IMR-90 (cell line): Measurements from ENCODE around the gene KCNJ3. TPM values are rescaled to one million over a fixed set of nuclear protein-coding genes. Genes with fewer than 3 reads are reported as not detected.

Experiments used
- ATAC-seq: fragments of 200-7000 bp; cut with Tn5 transposase; 2 replicates; pipeline ENCODE4 v1.9.1; 2020; ENCODE audit warnings: low read depth, mild to moderate bottlenecking, moderate library complexity
- BruUV-seq: library from RNA; stranded (reverse); fragments of 400-500 nt; replicated peaks from 2 replicates; lab custom pipeline; 2021; lab: Mats Ljungman, UMichigan
- CTCF ChIA-PET: fragments of 300-600 bp; formaldehyde crosslinking; extraction: SDS; loops from one replicate; lab custom pipeline; 2021; ENCODE audit warnings: antibody characterized with exemption; lab: Yijun Ruan, JAX
- POLR2A ChIA-PET: fragments of 300-600 bp; sonication (Branson Sonifier 250); formaldehyde crosslinking; loops from one replicate; lab custom pipeline; 2022; ENCODE audit warnings: antibody characterized with exemption; ENCODE audit not compliant: unreplicated experiment; lab: Charles Lee
- DNase-seq: peaks from one replicate; pipeline ENCODE4 v3.0.0; 2013
- H2AFZ ChIP-seq: replicated peaks from 2 replicates; pipeline ENCODE3; 2013; ENCODE audit warnings: low read length, mild to moderate bottlenecking; ENCODE audit not compliant: poor library complexity
- H2AK5ac ChIP-seq: 2 replicates; pipeline ENCODE4 v1.6.1; 2013; ENCODE audit warnings: low read depth, low read length, inconsistent platforms
- H2AK9ac ChIP-seq: replicated peaks from 2 replicates; pipeline ENCODE3; 2013; ENCODE audit warnings: mild to moderate bottlenecking, low read depth, low read length, moderate library complexity; ENCODE audit not compliant: poor library complexity
- H2BK120ac ChIP-seq: 2 replicates; pipeline ENCODE4 v1.6.1; 2013; ENCODE audit warnings: low read depth, low read length, inconsistent platforms
- H2BK15ac ChIP-seq: 3 replicates; pipeline ENCODE4 v1.6.1; 2013; ENCODE audit warnings: low read depth, low read length, inconsistent platforms
- H2BK20ac ChIP-seq: 2 replicates; pipeline ENCODE4 v1.6.1; 2013; ENCODE audit warnings: low read depth, mild to moderate bottlenecking, inconsistent platforms, low read length, moderate library complexity
- H2BK5ac ChIP-seq: 2 replicates; pipeline ENCODE4 v1.6.1; 2013; ENCODE audit warnings: mild to moderate bottlenecking, low read depth, low read length, inconsistent platforms; ENCODE audit not compliant: poor library complexity, severe bottlenecking
- H3K14ac ChIP-seq: replicated peaks from 2 replicates; pipeline ENCODE4 v1.6.1; 2013; ENCODE audit warnings: low read depth, low read length, inconsistent platforms
- H3K18ac ChIP-seq: 2 replicates; pipeline ENCODE4 v1.6.1; 2013; ENCODE audit warnings: low read depth, low read length, control low read depth
- H3K23ac ChIP-seq: 2 replicates; pipeline ENCODE4 v1.6.1; 2013; ENCODE audit warnings: low read depth, low read length, inconsistent platforms
- H3K27ac ChIP-seq: 2 replicates; pipeline ENCODE4 v1.5.1; 2013; ENCODE audit warnings: mild to moderate bottlenecking, control low read depth, low read length; ENCODE audit not compliant: insufficient read depth
- H3K27me3 ChIP-seq: 2 replicates; pipeline ENCODE4 v1.6.1; 2013; ENCODE audit warnings: low read length; ENCODE audit not compliant: control insufficient read depth, insufficient read depth
- H3K36me3 ChIP-seq: 2 replicates; pipeline ENCODE4 v1.6.1; 2013; ENCODE audit warnings: low read length, mixed read lengths; ENCODE audit not compliant: control insufficient read depth, insufficient read depth
- H3K4ac ChIP-seq: 2 replicates; pipeline ENCODE4 v1.6.1; 2013; ENCODE audit warnings: low read depth, low read length, inconsistent platforms
- H3K4me1 ChIP-seq: 2 replicates; pipeline ENCODE4 v1.6.1; 2013; ENCODE audit warnings: low read length, mixed read lengths; ENCODE audit not compliant: control insufficient read depth, insufficient read depth
- H3K4me2 ChIP-seq: 2 replicates; pipeline ENCODE4 v1.6.1; 2013; ENCODE audit warnings: low read depth, mild to moderate bottlenecking, control low read depth, low read length, moderate library complexity
- H3K4me3 ChIP-seq: 2 replicates; pipeline ENCODE4 v1.5.1; 2013; ENCODE audit warnings: low read depth, mild to moderate bottlenecking, control low read depth, low read length, moderate library complexity; ENCODE audit not compliant: insufficient read depth
- H3K56ac ChIP-seq: 2 replicates; pipeline ENCODE4 v1.6.1; 2013; ENCODE audit warnings: low read length, inconsistent platforms; ENCODE audit not compliant: insufficient read depth; ENCODE audit errors: extremely low read depth
- H3K79me1 ChIP-seq, 2 experiments: 2 replicates each; pipeline ENCODE4 v1.6.1; 2013; ENCODE audit warnings: low read length in 2 of 2, inconsistent platforms in 1 of 2, low read depth in 1 of 2
- H3K9ac ChIP-seq: 2 replicates; pipeline ENCODE4 v1.6.1; 2013; ENCODE audit warnings: low read depth, low read length, control low read depth
- H3K9me1 ChIP-seq: 2 replicates; pipeline ENCODE4 v1.6.1; 2013; ENCODE audit warnings: low read length, inconsistent platforms; ENCODE audit not compliant: insufficient read depth
- H3K9me3 ChIP-seq: 2 replicates; pipeline ENCODE4 v1.6.1; 2013; ENCODE audit warnings: low read length; ENCODE audit not compliant: control insufficient read depth, insufficient read depth
- H4K20me1 ChIP-seq: 2 replicates; pipeline ENCODE4 v1.6.1; 2013; ENCODE audit warnings: low read length, inconsistent platforms; ENCODE audit not compliant: insufficient read depth
- H4K5ac ChIP-seq: 2 replicates; pipeline ENCODE4 v1.6.1; 2013; ENCODE audit warnings: mild to moderate bottlenecking, low read depth, low read length, control low read depth
- H4K8ac ChIP-seq, 2 experiments: 2 replicates each; pipeline ENCODE4 v1.6.1; 2013; ENCODE audit warnings: low read depth in 2 of 2, low read length in 2 of 2, control low read depth in 1 of 2, inconsistent platforms in 1 of 2
- H4K91ac ChIP-seq: 2 replicates; pipeline ENCODE4 v1.6.1; 2013; ENCODE audit warnings: low read depth, low read length, inconsistent platforms; ENCODE audit not compliant: insufficient read depth
- BHLHE40 ChIP-seq: fragments of 150-350 bp; IDR thresholded peaks from 2 replicates; pipeline ENCODE4 v1.6.1; 2016; ENCODE audit warnings: mild to moderate bottlenecking, low read depth, low read length
- CEBPB ChIP-seq: IDR thresholded peaks from 2 replicates; pipeline ENCODE4 v1.6.1; 2012; ENCODE audit warnings: low read depth, low read length, improper control_type of control experiment
- CHD1 ChIP-seq: IDR thresholded peaks from 2 replicates; pipeline ENCODE4 v1.6.1; 2012; ENCODE audit warnings: low read depth, low read length, improper control_type of control experiment
- CTCF ChIP-seq: conservative IDR thresholded peaks from 2 replicates; pipeline ENCODE4 v1.5.1; 2012; ENCODE audit warnings: mild to moderate bottlenecking, low read depth, low read length, improper control_type of control experiment
- ELK1 ChIP-seq: fragments of 150-350 bp; IDR thresholded peaks from 2 replicates; pipeline ENCODE4 v1.6.1; 2016; ENCODE audit warnings: low read depth, mild to moderate bottlenecking, low read length, moderate library complexity, borderline replicate concordance
- FOS ChIP-seq: fragments of 150-350 bp; IDR thresholded peaks from 2 replicates; pipeline ENCODE4 v1.6.1; 2016; ENCODE audit warnings: low read depth, low read length
- MAFK ChIP-seq: IDR thresholded peaks from 2 replicates; pipeline ENCODE4 v1.6.1; 2012; ENCODE audit warnings: low read depth, low read length, improper control_type of control experiment
- MAZ ChIP-seq: IDR thresholded peaks from 2 replicates; pipeline ENCODE4 v1.6.1; 2012; ENCODE audit warnings: low read depth, mild to moderate bottlenecking, low read length, improper control_type of control experiment, moderate library complexity, borderline replicate concordance
- MXI1 ChIP-seq: IDR thresholded peaks from 2 replicates; pipeline ENCODE4 v1.6.1; 2012; ENCODE audit warnings: low read depth, mild to moderate bottlenecking, low read length, moderate library complexity, borderline replicate concordance
- NFE2L2 ChIP-seq: fragments of 150-350 bp; IDR thresholded peaks from 2 replicates; pipeline ENCODE4 v1.6.1; 2016; ENCODE audit warnings: low read depth, mild to moderate bottlenecking, low read length
- POLR2A ChIP-seq: IDR thresholded peaks from 2 replicates; pipeline ENCODE4 v1.6.1; 2012; ENCODE audit warnings: mild to moderate bottlenecking, low read depth, low read length
- RAD21 ChIP-seq: IDR thresholded peaks from 2 replicates; pipeline ENCODE4 v1.6.1; 2012; ENCODE audit warnings: low read length, improper control_type of control experiment
- RCOR1 ChIP-seq: IDR thresholded peaks from 2 replicates; pipeline ENCODE4 v1.6.1; 2012; ENCODE audit warnings: mild to moderate bottlenecking, low read length, improper control_type of control experiment; ENCODE audit not compliant: insufficient replicate concordance
- RFX5 ChIP-seq: IDR thresholded peaks from 2 replicates; pipeline ENCODE4 v1.8.0; 2012; ENCODE audit warnings: low read depth, mild to moderate bottlenecking, low read length, moderate library complexity
- SMC3 ChIP-seq: fragments of 150-350 bp; IDR thresholded peaks from 2 replicates; pipeline ENCODE4 v1.6.1; 2016; ENCODE audit warnings: low read depth, mild to moderate bottlenecking, antibody characterized with exemption, low read length, moderate library complexity
- WGBS, 2 experiments: methylation state at CpG; one replicate each; pipeline versions ENCODE4 v1.1.5 to v1.1.7; 2013; ENCODE audit warnings: missing lambda C conversion rate in 2 of 2; ENCODE audit not compliant: insufficient read length in 1 of 2; ENCODE audit errors: extremely low coverage in 2 of 2; 5-methylcytosine and 5-hydroxymethylcytosine counted together
- dilution Hi-C: fragments of 300-500 bp; cut with HindIII; formaldehyde crosslinking; loops from one replicate; pipeline ENCODE4 v1.14.3; 2018; ENCODE audit warnings: low sequenced_read_pairs; ENCODE audit not compliant: unreplicated experiment
- in situ Hi-C: fragments of 300-500 bp; cut with MboI; formaldehyde crosslinking; loops from 3 replicates; pipeline ENCODE4 v1.14.3; 2019; ENCODE audit warnings: low sequenced_read_pairs, inconsistent platforms, mixed read lengths
- intact Hi-C: fragments of 100-400 bp; cut with micrococcal nuclease; formaldehyde crosslinking; loops from 2 replicates; pipeline ENCODE4 v1.10.0; 2022
- polyA plus RNA-seq, 3 experiments: library from polyadenylated mRNA; depleted of rRNA; stranded (reverse); fragments of >200 nt; gene quantifications; 2 replicates each; pipeline ENCODE4 v1.2.3, GENCODE V29; 2012; ENCODE audit warnings: low replicate concordance in 1 of 3
- total RNA-seq: library from RNA; depleted of rRNA; stranded (reverse); fragments of >200 nt; gene quantifications from 2 replicates; pipeline ENCODE4 v1.2.3, GENCODE V29; 2012
- TF ChIP-seq, protein P1 (sequence below): fragments of 150-350 bp; IDR thresholded peaks from 2 replicates; pipeline ENCODE4 v1.6.1; 2017; ENCODE audit warnings: mild to moderate bottlenecking, antibody characterized with exemption, low read length, low read depth

The KCNJ3 gene
- total and polyA plus RNA-seq, 2 of the 4 experiments (the other 2 are of a cell fraction): not detected

GRCh38 chr2:154681741-154682140, 16.8 kb upstream of the KCNJ3 start:
- Histone ChIP-seq H3K4me1 (no peaks in the 10 kb centered on the region), H3K4me3 (no peak overlapping the region), H3K9me1 (no peaks in the 10 kb centered on the region), H3K36me3 (no peaks in the 10 kb centered on the region), H2AK9ac (no peak overlapping the region), H3K18ac (no peak overlapping the region), H2BK20ac (no peak overlapping the region), H3K9me3 (peaks cover 9% of the 10 kb centered on the region; the same call in 1 of the 2 replicates), H3K9ac (no peak overlapping the region), H2BK15ac (no peak overlapping the region), H3K27ac (no peak overlapping the region), H3K56ac (no peak overlapping the region), H3K27me3 (no peaks in the 10 kb centered on the region), H2BK120ac (no peak overlapping the region), H4K20me1 (no peaks in the 10 kb centered on the region), H2AK5ac (no peak overlapping the region), H2AFZ (no peak overlapping the region), H4K5ac (no peak overlapping the region), H4K8ac (no peak overlapping the region), H4K91ac (no peak overlapping the region), H3K14ac (no peak overlapping the region), H2BK5ac (no peak overlapping the region), H3K4ac (no peak overlapping the region), H3K4me2 (no peak overlapping the region), H3K23ac (no peak overlapping the region), H3K79me1 (no peaks in the 10 kb centered on the region)
- TF ChIP-seq, protein P1, sequence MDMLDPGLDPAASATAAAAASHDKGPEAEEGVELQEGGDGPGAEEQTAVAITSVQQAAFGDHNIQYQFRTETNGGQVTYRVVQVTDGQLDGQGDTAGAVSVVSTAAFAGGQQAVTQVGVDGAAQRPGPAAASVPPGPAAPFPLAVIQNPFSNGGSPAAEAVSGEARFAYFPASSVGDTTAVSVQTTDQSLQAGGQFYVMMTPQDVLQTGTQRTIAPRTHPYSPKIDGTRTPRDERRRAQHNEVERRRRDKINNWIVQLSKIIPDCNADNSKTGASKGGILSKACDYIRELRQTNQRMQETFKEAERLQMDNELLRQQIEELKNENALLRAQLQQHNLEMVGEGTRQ: no peak
- TF ChIP-seq POLR2A: no peak
- no peak for TF ChIP-seq NFE2L2
- no peak for TF ChIP-seq CHD1
- no peak for TF ChIP-seq RCOR1
- no peak for TF ChIP-seq BHLHE40
- TF ChIP-seq SMC3: no peak
- no peak for TF ChIP-seq MAFK
- no peak for TF ChIP-seq RAD21
- TF ChIP-seq CTCF: no peak
- no peak for TF ChIP-seq RFX5
- TF ChIP-seq ELK1: no peak
- TF ChIP-seq MAZ: no peak
- TF ChIP-seq MXI1: no peak
- no peak for TF ChIP-seq FOS
- no peak for TF ChIP-seq CEBPB
- BruUV-seq: no TSS peak
- ChIA-PET POLR2A (no interaction called here), CTCF (no interaction called here)
- in situ Hi-C loops: no loop called here
- no peak for DNase-seq
- no peak for ATAC-seq
- intact Hi-C loops: no loop called here
- dilution Hi-C loops: no loop called here
- 100% methylated on average over 1 of the region's 2 CpGs; no CpG with 5 or more reads in 1 of the 2 experiments for WGBS, 2 experiments
